HG03196 (cell line): Measurements from ENCODE around the gene ZNF281.
"Not testable (repeated sequence)": the region's sequence is repeated elsewhere in the genome, so short reads cannot be mapped to it uniquely, and the experiment has no call there.

Experiments used
- ATAC-seq: cut with Tn5 transposase; IDR thresholded peaks from one replicate; pipeline ENCODE4 v1.9.1; 2021; ENCODE audit not compliant: unreplicated experiment

The ZNF281 gene

GRCh38 chr1:200364831-200365230 lies 45.0 kb downstream of the ZNF281 start:
- no peak for ATAC-seq

GRCh38 chr1:200364091-200364759 lies 45.6 kb downstream of the ZNF281 start:
- ATAC-seq, result no peak

- ATAC-seq, result no peak
Observed at GRCh38 chr1:200363264-200363933, 46.4 kb downstream of the ZNF281 start.

- no peak for ATAC-seq
Observed at GRCh38 chr1:200362421-200362820, 47.4 kb downstream of the ZNF281 start.

- ATAC-seq, result no peak
Observed at GRCh38 chr1:200359610-200360163, 50.1 kb downstream of the ZNF281 start.

- not testable (repeated sequence) for ATAC-seq
Observed at GRCh38 chr1:200357925-200358324, 51.9 kb downstream of the ZNF281 start.

- no peak for ATAC-seq
Observed at GRCh38 chr1:200355801-200356200, 54.0 kb downstream of the ZNF281 start.
